ENCODE measurements around the gene INCA1.
A peak's percentile ranks its signal among the peaks of the same experiment; 100 is the strongest.

The INCA1 gene

DNA sequence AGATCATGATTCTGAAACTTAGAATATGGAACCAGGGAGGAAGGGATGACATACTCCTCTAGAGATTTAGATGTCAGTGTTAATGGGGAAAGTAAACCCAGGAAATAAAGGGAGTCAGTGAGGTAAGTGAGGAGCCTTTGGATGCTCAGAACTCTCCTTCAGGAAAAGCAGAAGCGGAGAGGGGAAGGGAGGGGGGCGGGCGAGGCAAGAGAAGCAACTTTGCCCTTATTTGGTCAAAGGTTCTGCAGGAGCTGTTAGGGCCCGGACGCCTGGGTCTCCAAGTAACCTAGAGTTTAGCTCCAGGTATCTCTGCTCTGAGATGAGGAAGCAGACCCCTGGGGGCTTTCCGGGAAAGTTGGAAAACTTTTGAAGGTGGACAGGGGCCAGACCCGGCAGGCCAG is 50.3 kb downstream of the INCA1 start:
- H3K36me3 ChIP-seq (ENCODE audit: insufficient read depth, insufficient read length, low read length), result peaks cover 60% of the 10 kb centered on the region
- peaks cover 2% of the 10 kb centered on the region for H3K4me1 ChIP-seq (ENCODE audit: insufficient read depth, insufficient read length)
- H3K9ac ChIP-seq (ENCODE audit: insufficient read length, low read depth), result peak overlapping the region; percentile 71
- TF ChIP-seq SUZ12 (IDR thresholded peaks at IDR 0.05; ENCODE audit: extremely low read depth, insufficient read depth, insufficient read length), result no peak
- no peak for TF ChIP-seq ZNF274 (IDR thresholded peaks at IDR 0.05; ENCODE audit: low read depth, low read length)
- no peak for TF ChIP-seq YY1 (IDR thresholded peaks at IDR 0.05; ENCODE audit: insufficient read depth, insufficient read length)
- no peak for DNase-seq (ENCODE audit: low read depth, low spot score)
- H3K27me3 ChIP-seq (ENCODE audit: insufficient read depth, insufficient read length), result no peaks in the 10 kb centered on the region
- H3K4me3 ChIP-seq (ENCODE audit: insufficient read length, low read depth), result peak overlapping the region; percentile 97
- H3K9me3 ChIP-seq (ENCODE audit: insufficient read depth, low read length), result no peaks in the 10 kb centered on the region

DNA sequence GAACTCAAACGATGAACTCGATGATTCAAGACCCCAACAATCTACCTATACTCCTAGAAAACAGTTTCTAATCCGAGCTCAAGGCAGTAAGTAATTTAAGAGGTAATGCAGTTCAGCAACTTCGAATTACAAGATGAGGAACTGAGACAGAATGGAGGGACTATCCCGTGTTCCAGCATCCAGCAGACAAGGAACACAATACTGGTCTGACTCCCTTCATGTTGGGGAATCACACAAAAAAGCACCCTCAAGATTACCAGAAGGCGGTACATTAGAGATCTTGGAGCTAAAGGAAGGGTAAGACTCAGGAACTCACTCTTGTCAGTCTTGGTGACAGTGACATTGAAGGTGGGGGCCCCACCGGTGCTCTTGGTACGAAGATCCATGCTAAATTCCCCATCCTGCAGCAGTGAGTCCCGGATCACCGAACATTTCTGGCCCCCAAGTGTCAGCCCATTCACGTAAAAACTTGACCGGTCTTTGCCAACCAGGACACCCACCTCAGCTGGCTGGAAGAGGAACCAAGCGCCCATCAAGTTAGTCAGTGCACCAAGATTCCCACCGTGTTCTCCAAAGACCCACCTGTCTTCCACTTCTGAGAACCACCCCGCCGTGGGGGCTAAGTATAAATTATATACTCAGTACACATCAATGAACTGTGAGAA is 50.9 kb downstream of the INCA1 start:
- no peaks in the 10 kb centered on the region for H3K4me1 ChIP-seq (ENCODE audit: insufficient read depth, insufficient read length)
- no peak for DNase-seq (ENCODE audit: low read depth, low spot score)
- TF ChIP-seq ZNF274 (IDR thresholded peaks at IDR 0.05; ENCODE audit: low read depth, low read length) (no peak), SUZ12 (IDR thresholded peaks at IDR 0.05; ENCODE audit: extremely low read depth, insufficient read depth, insufficient read length) (no peak), YY1 (IDR thresholded peaks at IDR 0.05; ENCODE audit: insufficient read depth, insufficient read length) (no peak)
- no peaks in the 10 kb centered on the region for H3K27me3 ChIP-seq (ENCODE audit: insufficient read depth, insufficient read length)
- peak overlapping the region; percentile 97 for H3K4me3 ChIP-seq (ENCODE audit: insufficient read length, low read depth)
- no peaks in the 10 kb centered on the region for H3K9me3 ChIP-seq (ENCODE audit: insufficient read depth, low read length)
- H3K36me3 ChIP-seq (ENCODE audit: insufficient read depth, insufficient read length, low read length), result peaks cover 65% of the 10 kb centered on the region
- H3K9ac ChIP-seq (ENCODE audit: insufficient read length, low read depth), result peak overlapping the region; percentile 71

DNA sequence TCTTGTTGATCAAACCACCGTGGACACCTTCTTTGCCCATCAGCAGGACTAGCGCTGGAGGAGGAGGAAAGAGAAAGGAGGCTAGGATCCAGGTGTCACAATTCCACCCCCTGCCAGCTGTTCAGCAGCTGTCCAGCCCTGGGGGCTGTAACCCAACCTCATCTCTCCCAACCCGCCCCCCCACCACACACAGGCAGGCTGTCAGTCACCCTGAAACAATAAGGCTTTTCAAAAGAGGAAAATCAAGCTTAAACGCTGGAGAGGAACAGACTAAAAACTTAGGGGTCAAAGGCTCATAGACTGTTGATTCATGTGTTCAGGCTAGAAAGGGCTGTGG is 51.4 kb downstream of the INCA1 start:
- H3K4me1 ChIP-seq (ENCODE audit: insufficient read depth, insufficient read length), result no peaks in the 10 kb centered on the region
- H3K27me3 ChIP-seq (ENCODE audit: insufficient read depth, insufficient read length), result no peaks in the 10 kb centered on the region
- DNase-seq (ENCODE audit: low read depth, low spot score), result no peak
- no peak for TF ChIP-seq ZNF274 (IDR thresholded peaks at IDR 0.05; ENCODE audit: low read depth, low read length)
- TF ChIP-seq SUZ12 (IDR thresholded peaks at IDR 0.05; ENCODE audit: extremely low read depth, insufficient read depth, insufficient read length), result no peak
- no peak for TF ChIP-seq YY1 (IDR thresholded peaks at IDR 0.05; ENCODE audit: insufficient read depth, insufficient read length)
- H3K9ac ChIP-seq (ENCODE audit: insufficient read length, low read depth), result no peak overlapping the region
- peaks cover 67% of the 10 kb centered on the region for H3K36me3 ChIP-seq (ENCODE audit: insufficient read depth, insufficient read length, low read length)
- no peaks in the 10 kb centered on the region for H3K9me3 ChIP-seq (ENCODE audit: insufficient read depth, low read length)
- H3K4me3 ChIP-seq (ENCODE audit: insufficient read length, low read depth), result no peak overlapping the region

DNA sequence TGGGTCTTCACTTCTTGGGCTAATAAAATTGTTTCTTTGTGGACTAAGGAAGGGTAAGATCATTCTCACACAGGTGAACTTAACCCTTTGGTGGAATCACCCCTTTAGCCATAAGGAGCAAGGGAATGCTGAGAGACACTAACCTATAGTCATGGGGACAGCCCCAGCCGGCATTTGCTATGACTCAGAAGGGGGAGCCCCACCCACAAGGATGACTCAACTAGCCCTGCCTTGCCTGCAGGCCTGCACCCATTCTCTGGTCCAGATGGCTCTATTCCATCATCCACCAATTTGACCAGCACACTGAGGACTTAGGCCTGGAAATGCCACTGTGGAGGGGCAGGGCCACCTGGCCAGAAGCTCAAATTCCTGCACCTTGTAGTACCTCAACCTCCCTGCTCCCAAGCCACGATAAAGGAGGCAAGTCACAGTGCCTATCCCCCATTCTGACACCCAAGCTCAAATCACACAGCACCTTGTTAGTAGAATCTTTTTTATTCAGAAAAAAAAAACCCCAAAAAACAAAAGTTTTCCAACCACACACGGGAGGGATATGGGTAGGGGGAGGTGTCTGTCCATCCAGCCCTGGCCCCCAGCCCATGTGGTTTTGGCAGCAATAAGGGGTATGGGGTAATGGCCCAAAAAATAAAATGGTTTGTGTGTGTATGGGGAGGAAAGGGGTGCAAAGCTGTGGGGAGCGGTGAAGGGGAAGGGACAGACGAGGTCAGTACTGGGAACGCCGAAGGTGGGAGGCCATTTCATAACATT is 52.0 kb downstream of the INCA1 start:
- TF ChIP-seq ZNF274 (IDR thresholded peaks at IDR 0.05; ENCODE audit: low read depth, low read length), result no peak
- no peak for TF ChIP-seq SUZ12 (IDR thresholded peaks at IDR 0.05; ENCODE audit: extremely low read depth, insufficient read depth, insufficient read length)
- no peak for TF ChIP-seq YY1 (IDR thresholded peaks at IDR 0.05; ENCODE audit: insufficient read depth, insufficient read length)
- Histone ChIP-seq H3K27me3 (ENCODE audit: insufficient read depth, insufficient read length) (no peaks in the 10 kb centered on the region), H3K4me3 (ENCODE audit: insufficient read length, low read depth) (no peak overlapping the region), H3K36me3 (ENCODE audit: insufficient read depth, insufficient read length, low read length) (peaks cover 67% of the 10 kb centered on the region), H3K9ac (ENCODE audit: insufficient read length, low read depth) (peak overlapping the region; percentile 36), H3K4me1 (ENCODE audit: insufficient read depth, insufficient read length) (no peaks in the 10 kb centered on the region), H3K9me3 (ENCODE audit: insufficient read depth, low read length) (no peaks in the 10 kb centered on the region)
- no peak for DNase-seq (ENCODE audit: low read depth, low spot score)

DNA sequence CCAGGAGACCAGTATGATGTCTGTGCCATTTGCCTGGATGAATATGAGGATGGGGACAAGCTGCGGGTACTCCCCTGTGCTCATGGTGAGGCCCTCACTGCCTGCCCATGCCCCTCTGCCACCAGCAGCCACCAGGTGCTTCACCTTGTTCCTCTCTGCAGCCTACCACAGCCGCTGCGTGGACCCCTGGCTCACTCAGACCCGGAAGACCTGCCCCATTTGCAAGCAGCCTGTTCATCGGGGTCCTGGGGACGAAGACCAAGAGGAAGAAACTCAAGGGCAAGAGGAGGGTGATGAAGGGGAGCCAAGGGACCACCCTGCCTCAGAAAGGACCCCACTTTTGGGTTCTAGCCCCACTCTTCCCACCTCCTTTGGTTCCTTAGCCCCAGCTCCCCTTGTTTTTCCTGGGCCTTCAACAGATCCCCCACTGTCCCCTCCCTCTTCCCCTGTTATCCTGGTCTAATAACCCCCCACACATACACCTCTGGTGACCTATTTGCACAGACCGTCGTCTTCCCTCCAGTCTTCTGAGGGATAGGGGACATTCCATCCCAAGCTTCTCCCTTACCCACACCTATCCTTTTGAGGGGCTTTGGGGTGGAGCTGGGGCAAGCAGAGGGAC is 52.7 kb downstream of the INCA1 start:
- Histone ChIP-seq H3K4me1 (ENCODE audit: insufficient read depth, insufficient read length) (no peaks in the 10 kb centered on the region), H3K9me3 (ENCODE audit: insufficient read depth, low read length) (no peaks in the 10 kb centered on the region), H3K27me3 (ENCODE audit: insufficient read depth, insufficient read length) (no peaks in the 10 kb centered on the region), H3K36me3 (ENCODE audit: insufficient read depth, insufficient read length, low read length) (peaks cover 67% of the 10 kb centered on the region), H3K4me3 (ENCODE audit: insufficient read length, low read depth) (no peak overlapping the region), H3K9ac (ENCODE audit: insufficient read length, low read depth) (no peak overlapping the region)
- no peak for DNase-seq (ENCODE audit: low read depth, low spot score)
- TF ChIP-seq ZNF274 (IDR thresholded peaks at IDR 0.05; ENCODE audit: low read depth, low read length), result no peak
- TF ChIP-seq SUZ12 (IDR thresholded peaks at IDR 0.05; ENCODE audit: extremely low read depth, insufficient read depth, insufficient read length), result no peak
- TF ChIP-seq YY1 (IDR thresholded peaks at IDR 0.05; ENCODE audit: insufficient read depth, insufficient read length), result no peak

DNA sequence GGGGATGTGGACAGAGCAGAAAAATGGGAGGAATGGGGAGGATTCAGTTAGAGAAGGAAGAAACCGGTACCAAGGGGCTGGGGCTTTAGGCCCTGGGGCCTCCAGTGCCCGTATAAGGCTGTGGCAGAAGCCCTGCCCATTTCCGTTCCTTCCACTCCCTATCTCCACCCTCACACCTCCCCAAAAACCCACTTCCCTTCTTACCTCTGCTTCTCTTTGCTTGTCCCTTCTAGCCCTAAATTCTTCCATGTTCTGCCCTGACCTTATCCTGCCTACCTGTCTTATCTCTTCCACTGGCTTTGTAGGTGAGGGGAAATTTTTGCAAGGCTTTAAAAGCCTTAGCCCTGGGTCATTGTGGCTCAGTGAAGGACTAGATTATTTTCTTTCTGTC is 53.2 kb downstream of the INCA1 start:
- no peak for DNase-seq (ENCODE audit: low read depth, low spot score)
- TF ChIP-seq SUZ12 (IDR thresholded peaks at IDR 0.05; ENCODE audit: extremely low read depth, insufficient read depth, insufficient read length), result no peak
- TF ChIP-seq ZNF274 (IDR thresholded peaks at IDR 0.05; ENCODE audit: low read depth, low read length), result no peak
- TF ChIP-seq YY1 (IDR thresholded peaks at IDR 0.05; ENCODE audit: insufficient read depth, insufficient read length), result no peak
- H3K4me1 ChIP-seq (ENCODE audit: insufficient read depth, insufficient read length), result no peaks in the 10 kb centered on the region
- peaks cover 68% of the 10 kb centered on the region for H3K36me3 ChIP-seq (ENCODE audit: insufficient read depth, insufficient read length, low read length)
- no peaks in the 10 kb centered on the region for H3K27me3 ChIP-seq (ENCODE audit: insufficient read depth, insufficient read length)
- no peak overlapping the region for H3K4me3 ChIP-seq (ENCODE audit: insufficient read length, low read depth)
- no peaks in the 10 kb centered on the region for H3K9me3 ChIP-seq (ENCODE audit: insufficient read depth, low read length)
- H3K9ac ChIP-seq (ENCODE audit: insufficient read length, low read depth), result no peak overlapping the region
